Measurements from ENCODE around the gene WDR55.

DNA sequence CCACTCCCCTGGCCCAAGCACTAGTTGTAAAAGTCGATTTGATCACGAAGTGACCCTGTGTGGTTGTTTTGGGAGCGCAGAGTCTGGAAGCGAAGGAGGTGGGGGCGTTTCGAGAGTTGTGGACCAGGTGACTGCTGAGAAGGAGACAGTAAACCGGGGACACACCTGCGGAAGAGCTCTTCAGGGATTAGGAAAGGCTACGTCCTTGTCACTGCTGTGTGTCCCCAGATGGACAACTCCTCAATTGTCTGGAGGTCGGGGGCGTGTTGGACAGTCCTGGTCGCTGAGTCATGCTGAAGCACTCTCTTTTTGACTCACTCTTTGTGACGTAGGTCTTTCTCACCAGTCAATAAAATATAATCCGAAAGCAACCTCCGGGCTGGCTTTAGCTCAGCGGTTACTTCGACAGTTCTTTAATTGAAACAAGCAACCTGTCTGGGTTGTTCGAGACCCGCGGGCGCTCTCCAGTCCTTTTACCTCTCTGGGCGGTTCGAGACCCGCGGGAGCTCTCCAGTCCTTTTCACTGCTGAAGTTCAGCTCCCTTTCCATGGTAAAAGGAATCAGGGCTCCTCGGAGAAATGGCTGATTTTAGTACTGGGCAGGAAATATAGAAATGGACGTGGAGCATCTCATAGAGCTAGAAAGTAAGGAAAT, 46.3 kb downstream of the WDR55 start:
- TF ChIP-seq EZH2 (IDR thresholded peaks at IDR 0.05; ENCODE audit: low read length) (no peak), CTCF (optimal IDR thresholded peaks at IDR 0.05 in 1 of 3, IDR thresholded peaks at IDR 0.05 in 1 of 3, conservative IDR thresholded peaks at IDR 0.05 in 1 of 3; ENCODE audit: extremely low read depth in 1 of 3, insufficient read depth in 2 of 3, low read length in 3 of 3) (no peak)
